ENCODE data around the gene OR11G2.
"Not testable (repeated sequence)": the region's sequence is repeated elsewhere in the genome, so short reads cannot be mapped to it uniquely, and the experiment has no call there.

OR11G2 gene

DNA sequence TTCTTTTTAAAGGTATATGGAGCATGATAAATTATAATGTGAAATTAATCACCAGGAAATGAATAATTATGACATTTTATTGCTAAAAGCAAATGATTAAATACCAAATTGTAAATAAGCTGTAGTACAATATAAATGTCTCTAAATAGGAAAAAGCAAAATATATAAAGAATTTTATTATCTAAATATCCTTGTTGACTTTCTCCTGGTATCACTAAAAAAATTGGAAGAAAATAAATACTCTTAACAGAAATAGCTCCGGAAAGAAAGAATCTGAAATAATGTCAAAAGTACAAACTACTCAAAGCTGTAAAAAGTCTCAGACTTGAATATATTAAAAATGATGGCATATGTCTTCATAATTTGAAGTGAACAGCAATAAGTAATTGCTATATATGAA is 38.0 kb downstream of the OR11G2 start, which contains the start of gene OR11H7:
Gene OR11H7, plus strand, starts transcription at position 301 of the 400 bp plus-strand sequence.
- DNase-seq = no peak

DNA sequence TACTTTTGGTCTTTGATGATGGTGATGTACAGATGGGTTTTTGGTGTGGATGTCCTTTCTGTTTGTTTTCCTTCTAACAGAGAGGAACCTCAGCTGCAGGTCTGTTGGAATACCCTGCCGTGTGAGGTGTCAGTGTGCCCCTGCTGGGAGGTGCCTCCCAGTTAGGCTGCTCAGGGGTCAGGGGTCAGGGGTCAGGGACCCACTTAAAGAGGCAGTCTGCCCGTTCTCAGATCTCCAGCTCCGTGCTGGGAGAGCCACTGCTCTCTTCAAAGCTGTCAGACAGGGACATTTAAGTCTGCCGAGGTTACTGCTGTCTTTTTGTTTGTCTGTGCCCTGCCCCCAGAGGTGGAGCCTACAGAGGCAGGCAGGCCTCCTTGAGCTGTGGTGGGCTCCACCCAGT is 44.7 kb downstream of the OR11G2 start:
- not testable (repeated sequence) for DNase-seq

DNA sequence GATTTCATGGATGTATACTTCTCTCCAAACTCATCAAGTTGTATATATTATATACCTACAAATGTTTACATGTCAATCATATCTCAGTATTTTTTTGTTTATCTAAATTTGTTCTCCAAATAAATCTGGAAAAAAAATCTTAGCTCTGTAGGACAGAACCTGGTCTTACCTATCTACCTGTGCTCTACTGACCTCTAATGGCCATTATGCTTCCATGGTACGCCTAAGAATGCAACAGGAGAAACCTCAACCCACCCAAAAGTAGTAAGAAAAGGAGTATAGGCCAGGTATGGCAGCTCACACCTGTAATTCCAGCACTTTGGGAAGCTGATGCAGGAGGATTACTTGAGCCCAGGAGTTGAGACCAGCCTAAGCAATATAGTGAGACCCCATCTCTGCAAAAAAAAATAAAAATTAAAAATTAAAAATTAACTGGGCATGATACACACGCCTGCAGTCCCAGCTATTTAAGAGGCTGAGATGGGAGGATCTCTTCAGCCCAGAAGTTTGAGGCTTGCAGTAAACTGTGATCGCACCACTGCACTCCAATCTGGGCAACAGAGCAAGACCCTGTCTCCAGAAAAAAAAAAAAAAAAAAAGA is 57.0 kb downstream of the OR11G2 start:
- no peak for DNase-seq
